NCI-H2196 (cell line): ENCODE results near the gene TMED8.
"Not testable (repeated sequence)": the region's sequence is repeated elsewhere in the genome, so short reads cannot be mapped to it uniquely, and the experiment has no call there.

Experiments used
- DNase-seq: peaks from one replicate; lab custom pipeline; 2025; ENCODE audit not compliant: unreplicated experiment; lab: John Stamatoyannopoulos, UW

Gene TMED8

GRCh38 chr14:77369285-77369684, 7.6 kb downstream of the TMED8 start:
- DNase-seq, result no peak

DNA sequence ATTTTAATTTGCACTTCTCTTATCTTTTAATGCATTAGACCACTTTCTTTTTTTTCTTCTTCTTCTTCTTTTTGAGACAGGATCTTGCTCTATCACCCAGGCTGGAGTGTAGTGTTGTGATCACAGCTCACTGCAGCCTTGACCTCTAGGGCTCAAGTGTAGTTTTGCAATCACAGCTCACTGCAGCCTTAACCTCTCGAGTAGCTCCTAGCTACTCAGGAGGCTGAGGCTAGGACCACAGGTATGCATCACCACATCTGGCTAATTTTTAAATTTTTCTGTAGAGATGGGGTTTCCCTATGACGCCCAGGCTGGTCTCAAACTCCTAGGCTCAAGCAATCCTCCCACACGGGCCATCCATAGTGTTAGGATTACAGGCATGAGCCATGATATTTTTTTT, 12.7 kb downstream of the TMED8 start:
- no peak for DNase-seq

GRCh38 chr14:77359626-77360025, 17.3 kb downstream of the TMED8 start:
- DNase-seq, result no peak

GRCh38 chr14:77356899-77357298, 20.0 kb downstream of the TMED8 start:
- no peak for DNase-seq

GRCh38 chr14:77355811-77356210, 21.1 kb downstream of the TMED8 start:
- no peak for DNase-seq

GRCh38 chr14:77353469-77354141, 23.3 kb downstream of the TMED8 start:
- DNase-seq, result no peak

GRCh38 chr14:77347751-77348150, 29.1 kb downstream of the TMED8 start:
- DNase-seq, result no peak

- no peak for DNase-seq
Observed at GRCh38 chr14:77346495-77346894, 30.4 kb downstream of the TMED8 start.

DNA sequence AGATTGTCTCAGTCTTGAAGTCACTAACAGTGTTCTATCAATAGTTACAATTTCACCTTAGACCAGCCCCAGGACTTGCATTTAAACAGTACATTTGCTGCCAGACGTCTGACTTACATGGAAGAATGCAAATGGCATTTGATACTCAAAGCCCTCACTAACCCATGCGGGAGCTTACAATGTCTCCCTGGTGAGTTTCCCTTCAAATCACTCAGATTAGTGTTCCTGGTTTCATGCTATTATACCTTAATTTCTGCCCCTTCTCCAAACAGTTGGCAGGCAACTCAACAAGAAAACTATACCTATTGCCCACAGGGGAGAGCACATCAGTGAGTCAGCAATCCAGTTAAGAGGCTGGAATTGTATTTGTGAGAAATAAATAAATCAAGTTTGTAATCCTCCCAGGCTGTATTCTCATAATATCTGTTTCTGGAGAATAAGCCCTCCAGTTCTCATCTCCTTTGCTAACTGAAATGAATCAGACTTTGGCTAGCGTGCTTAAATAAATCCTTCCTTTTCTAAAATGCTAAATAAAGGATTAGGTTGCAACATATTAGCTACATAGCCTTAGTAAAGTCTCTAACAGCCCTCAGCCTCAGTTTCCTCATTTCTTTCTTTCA, 32.4 kb downstream of the TMED8 start:
- no peak for DNase-seq

- DNase-seq, result no peak
Observed at GRCh38 chr14:77343662-77344061, 33.2 kb downstream of the TMED8 start.

GRCh38 chr14:77342726-77343397, 34.0 kb downstream of the TMED8 start:
- DNase-seq, result peak; percentile 37

- no peak for DNase-seq
Observed at GRCh38 chr14:77340389-77340788, 36.5 kb downstream of the TMED8 start.

DNA sequence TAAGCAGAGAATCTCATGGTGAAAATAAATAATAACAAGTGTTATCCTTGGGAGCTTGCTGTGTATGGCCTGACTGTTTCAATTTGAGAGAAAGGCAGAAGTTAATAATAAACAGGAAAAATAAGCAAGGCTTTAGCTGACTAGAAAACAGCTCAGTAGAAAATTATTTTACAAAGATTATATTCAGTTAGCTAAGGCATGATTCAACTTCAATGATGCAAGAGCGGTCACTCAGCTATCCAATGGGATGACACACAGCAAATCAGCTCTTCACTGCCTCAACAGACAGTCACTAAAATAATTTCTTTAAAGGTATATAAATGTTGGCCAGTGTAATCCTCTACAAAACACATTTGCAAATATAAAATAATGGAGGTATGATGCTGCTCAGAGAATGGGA, 37.5 kb downstream of the TMED8 start:
- no peak for DNase-seq

GRCh38 chr14:77338302-77338701, 38.6 kb downstream of the TMED8 start:
- no peak for DNase-seq

- no peak for DNase-seq
Observed at GRCh38 chr14:77337880-77338279, 39.0 kb downstream of the TMED8 start.

DNA sequence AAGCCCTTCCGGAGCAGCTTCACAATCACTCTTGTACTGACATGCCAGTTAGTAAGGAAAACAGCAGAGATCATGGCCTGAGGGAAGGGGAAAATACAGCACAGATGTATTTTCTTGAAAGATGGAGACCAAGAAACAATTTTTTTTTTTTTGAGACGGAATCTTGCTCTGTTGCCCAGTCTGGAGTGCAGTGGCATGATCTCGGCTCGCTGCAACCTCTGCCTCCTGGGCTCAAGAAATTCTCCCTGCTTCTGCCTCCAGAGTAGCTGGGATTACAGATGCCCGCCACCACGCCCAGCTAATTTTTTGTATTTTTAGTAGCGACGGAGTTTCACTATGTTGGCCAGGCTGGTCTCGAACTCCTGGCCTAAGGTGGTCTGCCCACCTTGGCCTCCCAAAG, 39.6 kb downstream of the TMED8 start:
- DNase-seq, result not testable (repeated sequence)

DNA sequence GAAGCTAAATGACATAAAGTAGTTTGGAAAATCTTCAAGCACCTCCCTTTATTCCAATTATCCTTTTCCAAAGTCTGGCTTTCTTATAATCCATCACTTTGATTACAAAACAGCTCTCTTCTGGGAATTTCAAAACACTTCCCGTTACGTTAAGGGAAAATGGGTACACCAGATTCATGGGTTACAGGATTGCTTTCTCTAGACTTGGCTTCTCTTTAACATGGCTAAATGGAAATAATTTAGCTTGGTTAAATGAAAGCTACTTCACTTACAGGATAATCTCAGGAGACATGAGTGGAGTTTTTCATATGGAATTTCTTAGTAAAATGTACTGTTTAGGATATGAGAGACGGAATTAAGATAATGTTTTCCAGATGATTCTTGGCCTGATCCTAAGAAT, 41.3 kb downstream of the TMED8 start:
- no peak for DNase-seq

- DNase-seq, result no peak
Observed at GRCh38 chr14:77329872-77330271, 47.0 kb downstream of the TMED8 start.

DNA sequence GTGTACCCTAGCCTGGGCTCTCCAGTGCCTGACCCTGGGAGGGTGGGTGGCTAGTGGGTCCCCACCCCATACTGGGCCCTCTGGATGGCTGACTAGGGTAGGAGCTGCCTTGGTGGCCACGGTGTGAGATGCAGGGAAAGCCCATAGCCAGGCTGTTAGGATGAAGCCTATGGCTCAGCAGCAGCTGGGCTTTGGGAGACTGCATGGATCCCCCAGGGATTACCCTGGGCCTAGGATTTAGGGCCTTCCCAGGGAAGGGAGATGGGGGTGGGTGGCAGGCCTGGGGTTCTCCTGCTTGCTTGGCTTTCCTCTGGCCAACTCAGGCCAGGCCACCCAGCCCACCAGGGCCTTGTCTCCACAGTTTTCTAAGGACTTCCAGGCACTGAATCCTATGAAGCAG, 49.8 kb downstream of the TMED8 start:
- DNase-seq, result no peak

DNA sequence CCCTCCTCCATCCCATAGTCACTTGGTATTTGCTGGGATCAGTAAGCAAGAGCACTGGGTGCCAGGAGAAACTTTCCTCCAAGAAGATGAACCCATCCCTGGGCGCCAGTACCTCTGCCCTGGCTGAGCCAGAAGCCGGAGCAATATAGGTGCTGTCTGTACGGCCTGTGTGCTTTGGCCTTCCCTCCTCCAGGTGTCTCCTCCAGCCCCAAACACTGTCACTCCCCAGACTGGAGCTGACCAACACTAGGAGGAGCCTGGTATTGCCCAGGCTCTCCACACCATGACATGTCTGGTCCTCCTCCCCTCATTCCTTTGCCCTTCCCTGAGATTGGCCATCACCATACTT, 51.2 kb downstream of the TMED8 start:
- DNase-seq, result no peak

GRCh38 chr14:77324816-77325745, 51.8 kb downstream of the TMED8 start:
- DNase-seq, result no peak
